Stimulated activated CD8-positive, alpha-beta memory T cell treated with anti-CD3 and anti-CD28 coated beads, Interleukin-12 subunit alpha, Interleukin-12 subunit beta, amount 100 ng/mL, for 24 hours (primary cell): ENCODE results near the gene MROH7.

ENCODE experiments used
- DNase-seq: peaks from one replicate; pipeline ENCODE4 v3.0.0-alpha.2; 2020; ENCODE audit errors: extremely low read depth

Gene MROH7

GRCh38 chr1:54651608-54652007 is 10.0 kb downstream of the MROH7 start:
- DNase-seq = no peak

- no peak for DNase-seq
These were observed 10.6 kb downstream of the MROH7 start for GRCh38 chr1:54652168-54652567.

- no peak for DNase-seq
These were observed 11.4 kb downstream of the MROH7 start for GRCh38 chr1:54653036-54653435.

- DNase-seq = no peak
These were observed 16.8 kb downstream of the MROH7 start for GRCh38 chr1:54658164-54658913.

GRCh38 chr1:54663725-54664124 is 22.1 kb downstream of the MROH7 start:
- DNase-seq = no peak

- DNase-seq = no peak
These were observed 22.8 kb downstream of the MROH7 start for GRCh38 chr1:54664364-54664763.

- no peak for DNase-seq
These were observed 24.3 kb downstream of the MROH7 start for GRCh38 chr1:54665852-54666251.

GRCh38 chr1:54666333-54666732 is 24.7 kb downstream of the MROH7 start:
- no peak for DNase-seq

GRCh38 chr1:54667797-54668196 is 26.2 kb downstream of the MROH7 start:
- DNase-seq = no peak

GRCh38 chr1:54668567-54668966 is 27.0 kb downstream of the MROH7 start:
- no peak for DNase-seq

GRCh38 chr1:54671985-54672608 is 30.5 kb downstream of the MROH7 start:
- DNase-seq = peak; percentile 15

- no peak for DNase-seq
These were observed 37.4 kb downstream of the MROH7 start for GRCh38 chr1:54678776-54679643.

- no peak for DNase-seq
These were observed 38.1 kb downstream of the MROH7 start for GRCh38 chr1:54679706-54680105.

GRCh38 chr1:54680387-54680786 is 38.8 kb downstream of the MROH7 start:
- DNase-seq = no peak

- DNase-seq = no peak
These were observed 39.8 kb downstream of the MROH7 start for GRCh38 chr1:54681358-54681757.

GRCh38 chr1:54683453-54683852 is 41.9 kb downstream of the MROH7 start:
- no peak for DNase-seq

- DNase-seq = no peak
These were observed 43.8 kb downstream of the MROH7 start for GRCh38 chr1:54685335-54685905.

GRCh38 chr1:54686155-54686554 is 44.6 kb downstream of the MROH7 start:
- DNase-seq = no peak

GRCh38 chr1:54694771-54695170 is 53.2 kb downstream of the MROH7 start:
- no peak for DNase-seq

GRCh38 chr1:54695221-54695620 is 53.6 kb downstream of the MROH7 start:
- no peak for DNase-seq

- DNase-seq = no peak
These were observed 54.2 kb downstream of the MROH7 start for GRCh38 chr1:54695764-54696163.

GRCh38 chr1:54696262-54696661 is 54.7 kb downstream of the MROH7 start:
- no peak for DNase-seq
